Adrenal gland (tissue), 5 donors: ENCODE measurements around the gene HPS1.

Experiments used
- POLR2A ChIP-seq, 2 donors: fragments of 450-650 bp; IDR thresholded peaks; one replicate each; pipeline ENCODE4 v1.6.1; 2017; ENCODE audit warnings: antibody characterized with exemption in 2 of 2, mild to moderate bottlenecking in 2 of 2, moderate library complexity in 1 of 2
- TF ChIP-seq, protein P1 (sequence below), 6 experiments: fragments of 450-650 bp in 4 of 6; fragments of 200-600 bp in 2 of 6; sonication (generic) in 1 of 6; IDR thresholded peaks; 1 replicate in 5 of 6; 2 replicates in 1 of 6; pipeline versions ENCODE4 v1.5.1 to v1.8.0; 2016 to 2021; ENCODE audit warnings: antibody characterized with exemption in 6 of 6, mild to moderate bottlenecking in 2 of 6, moderate library complexity in 1 of 6
- donor health status: DM: no; HTN: no; CAD: no.

GRCh38 chr10:98456686-98457482 is 10.1 kb upstream of the HPS1 start:
- TF ChIP-seq, protein P1, sequence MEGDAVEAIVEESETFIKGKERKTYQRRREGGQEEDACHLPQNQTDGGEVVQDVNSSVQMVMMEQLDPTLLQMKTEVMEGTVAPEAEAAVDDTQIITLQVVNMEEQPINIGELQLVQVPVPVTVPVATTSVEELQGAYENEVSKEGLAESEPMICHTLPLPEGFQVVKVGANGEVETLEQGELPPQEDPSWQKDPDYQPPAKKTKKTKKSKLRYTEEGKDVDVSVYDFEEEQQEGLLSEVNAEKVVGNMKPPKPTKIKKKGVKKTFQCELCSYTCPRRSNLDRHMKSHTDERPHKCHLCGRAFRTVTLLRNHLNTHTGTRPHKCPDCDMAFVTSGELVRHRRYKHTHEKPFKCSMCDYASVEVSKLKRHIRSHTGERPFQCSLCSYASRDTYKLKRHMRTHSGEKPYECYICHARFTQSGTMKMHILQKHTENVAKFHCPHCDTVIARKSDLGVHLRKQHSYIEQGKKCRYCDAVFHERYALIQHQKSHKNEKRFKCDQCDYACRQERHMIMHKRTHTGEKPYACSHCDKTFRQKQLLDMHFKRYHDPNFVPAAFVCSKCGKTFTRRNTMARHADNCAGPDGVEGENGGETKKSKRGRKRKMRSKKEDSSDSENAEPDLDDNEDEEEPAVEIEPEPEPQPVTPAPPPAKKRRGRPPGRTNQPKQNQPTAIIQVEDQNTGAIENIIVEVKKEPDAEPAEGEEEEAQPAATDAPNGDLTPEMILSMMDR (IDR thresholded peaks at IDR 0.05) = no peak
- no peak for TF ChIP-seq POLR2A (IDR thresholded peaks at IDR 0.05)
